ENCODE results near the gene OR8D2.
"Not testable (repeated sequence)": the region's sequence is repeated elsewhere in the genome, so short reads cannot be mapped to it uniquely, and the experiment has no call there.

Gene OR8D2

GRCh38 chr11:124285610-124286344, 34.2 kb downstream of the OR8D2 start:
- DNase-seq = no peak

DNA sequence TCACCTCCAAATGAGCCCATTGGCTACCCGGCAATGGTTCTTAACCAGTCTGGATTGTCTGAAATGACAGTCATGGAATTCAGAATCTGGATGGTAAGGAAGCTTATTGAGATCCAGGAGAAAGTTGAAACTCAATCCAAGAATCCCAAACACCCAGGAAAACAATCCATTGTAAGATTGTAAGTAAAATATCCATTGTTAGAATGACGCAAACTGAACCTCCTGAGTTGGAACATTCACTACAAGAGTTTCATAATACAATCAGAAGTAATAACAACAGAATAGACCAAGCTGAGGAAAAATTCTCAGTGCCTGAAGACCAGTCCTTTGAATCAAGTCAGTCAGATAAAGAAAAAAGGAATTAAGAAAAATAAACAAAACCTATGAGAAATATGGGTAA, 41.7 kb downstream of the OR8D2 start:
- no peak for DNase-seq

DNA sequence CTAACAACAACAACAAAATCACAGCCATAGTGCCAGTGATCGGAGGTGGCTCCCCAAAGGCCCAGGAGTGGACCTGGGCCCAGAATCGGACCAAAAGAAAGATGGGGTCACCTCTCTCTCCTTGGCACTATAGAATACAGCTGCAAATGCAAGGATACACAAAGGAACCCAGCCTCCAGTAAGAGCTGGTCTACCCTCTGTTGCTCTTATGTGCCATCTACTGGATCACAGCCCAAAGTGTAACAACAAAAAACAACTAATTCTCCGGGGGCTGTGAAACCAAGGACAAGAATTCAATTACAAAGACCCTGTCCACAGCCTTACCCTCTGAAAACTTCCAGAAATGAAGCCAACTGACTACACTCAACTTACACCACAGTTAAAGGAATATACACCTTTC, 42.2 kb downstream of the OR8D2 start:
- DNase-seq = no peak

DNA sequence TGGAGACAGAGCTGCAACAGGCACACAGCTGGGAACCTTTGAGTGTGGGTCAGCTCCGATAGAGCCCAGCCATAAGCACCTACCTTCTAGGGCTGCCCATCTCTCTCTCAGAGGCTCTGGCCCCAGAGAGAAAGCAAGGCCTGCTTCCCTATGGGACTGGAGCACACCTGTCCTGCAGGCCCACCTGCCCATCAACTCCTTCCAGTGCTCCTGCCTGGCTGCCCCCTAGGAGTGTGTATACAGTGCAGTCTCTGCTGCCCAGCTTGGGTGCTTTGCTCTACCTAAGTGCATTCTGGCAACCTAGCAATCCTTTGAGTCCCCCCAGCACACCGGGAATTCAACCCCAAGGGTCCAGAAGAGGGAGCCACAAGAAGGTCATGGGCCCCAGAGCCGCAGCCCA, 42.8 kb downstream of the OR8D2 start:
- DNase-seq = no peak

- no peak for DNase-seq
Observed at GRCh38 chr11:124276081-124276480, 43.9 kb downstream of the OR8D2 start.

DNA sequence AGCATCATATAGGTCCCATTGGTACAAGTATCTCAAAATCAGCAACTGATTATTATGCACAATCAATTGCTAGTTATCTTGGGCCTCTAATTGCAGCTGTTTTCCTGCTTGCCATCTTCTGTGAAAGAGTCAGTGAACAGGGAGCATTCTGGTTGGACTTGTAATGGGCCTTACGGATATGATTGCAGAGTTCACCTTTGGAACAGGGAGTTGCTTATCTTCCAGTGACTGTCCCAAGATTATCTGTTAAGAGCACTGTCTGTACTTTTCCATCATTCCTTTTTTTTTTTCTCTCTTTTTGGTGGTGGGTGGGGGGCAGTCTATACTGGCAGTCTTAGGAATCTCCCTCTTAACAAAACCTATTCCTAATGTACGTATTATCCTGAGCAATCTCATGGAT, 46.0 kb downstream of the OR8D2 start:
- no peak for DNase-seq

- DNase-seq = not testable (repeated sequence)
Observed at GRCh38 chr11:124270886-124271285, 49.1 kb downstream of the OR8D2 start.
